NCI-H1436 treated with DMSO at 0.1 percent for 48 hours (cell line): ENCODE measurements around the gene CYP2A7.
"Not testable (repeated sequence)": the region's sequence is repeated elsewhere in the genome, so short reads cannot be mapped to it uniquely, and the experiment has no call there.

Experiments
- DNase-seq: peaks from one replicate; lab custom pipeline; 2025; lab: John Stamatoyannopoulos, UW

CYP2A7 gene

DNA sequence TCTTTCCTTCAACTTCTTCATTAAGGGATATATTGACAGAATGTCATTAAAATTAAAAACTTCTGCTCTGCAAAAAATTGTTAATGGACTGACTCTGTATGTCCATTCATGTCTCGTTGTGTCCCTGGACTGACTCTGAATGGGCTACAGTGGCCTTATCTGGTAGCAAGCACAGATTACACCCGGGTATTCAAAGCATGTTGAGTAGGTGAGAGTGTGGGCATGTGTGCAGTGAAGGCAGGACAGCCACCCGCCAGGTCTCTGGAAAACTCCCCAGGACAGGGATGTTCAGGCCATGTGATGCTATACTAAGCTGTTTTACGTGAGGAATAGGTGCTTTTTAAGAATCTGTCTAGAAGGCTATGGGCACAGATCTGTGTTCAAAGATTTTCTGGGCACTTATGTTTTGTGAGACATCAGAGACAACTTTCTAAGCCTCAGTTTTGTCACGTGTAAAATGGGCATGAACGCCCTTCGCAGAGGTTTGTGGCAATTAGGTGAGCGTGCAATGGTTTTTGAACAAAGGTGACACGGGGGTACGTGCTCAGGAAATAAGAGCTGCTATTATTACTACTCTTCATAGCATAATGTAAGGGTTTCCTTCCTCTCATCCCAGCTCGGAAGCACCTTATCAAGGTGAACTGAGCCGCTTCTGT is 38.9 kb downstream of the CYP2A7 start:
- DNase-seq, result not testable (repeated sequence)

DNA sequence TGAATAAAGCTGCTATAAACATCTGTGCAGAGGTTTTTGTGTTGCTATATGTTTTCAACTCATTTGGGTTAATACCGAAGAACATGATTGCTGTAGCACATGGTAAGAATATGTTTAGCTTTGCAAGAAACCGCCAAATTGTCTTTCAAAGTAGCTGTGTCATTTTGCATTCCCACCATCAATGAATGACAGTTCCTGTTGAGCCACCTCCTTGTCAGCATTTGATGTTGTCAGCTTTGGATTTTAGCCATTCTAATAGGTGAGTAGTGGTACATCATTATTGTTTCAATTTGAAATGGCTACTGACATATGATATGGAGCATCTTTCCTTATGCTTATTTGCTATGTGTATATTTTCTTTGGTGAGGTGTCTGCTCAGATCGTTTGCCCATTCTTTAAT is 40.0 kb downstream of the CYP2A7 start:
- not testable (repeated sequence) for DNase-seq

DNA sequence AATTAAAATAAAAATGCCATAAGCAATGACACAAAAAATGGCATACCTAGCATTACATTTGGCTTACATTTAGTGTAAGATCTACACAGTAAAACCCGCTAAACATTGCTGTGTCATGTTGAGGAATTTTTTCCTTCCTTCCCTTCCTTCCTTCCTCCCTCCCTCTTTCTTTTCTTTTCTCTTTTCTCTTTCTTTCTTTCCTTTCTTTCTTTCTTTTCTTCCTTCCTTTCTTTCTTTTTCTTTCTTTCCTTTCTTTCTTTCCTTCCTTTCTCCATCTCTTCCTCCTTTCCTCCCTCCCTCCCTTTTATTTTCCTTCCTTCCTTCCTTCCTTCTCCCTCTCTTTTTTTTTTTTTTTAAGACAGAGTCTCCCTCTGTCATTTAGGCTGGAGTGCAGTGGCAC is 43.6 kb downstream of the CYP2A7 start:
- not testable (repeated sequence) for DNase-seq

DNA sequence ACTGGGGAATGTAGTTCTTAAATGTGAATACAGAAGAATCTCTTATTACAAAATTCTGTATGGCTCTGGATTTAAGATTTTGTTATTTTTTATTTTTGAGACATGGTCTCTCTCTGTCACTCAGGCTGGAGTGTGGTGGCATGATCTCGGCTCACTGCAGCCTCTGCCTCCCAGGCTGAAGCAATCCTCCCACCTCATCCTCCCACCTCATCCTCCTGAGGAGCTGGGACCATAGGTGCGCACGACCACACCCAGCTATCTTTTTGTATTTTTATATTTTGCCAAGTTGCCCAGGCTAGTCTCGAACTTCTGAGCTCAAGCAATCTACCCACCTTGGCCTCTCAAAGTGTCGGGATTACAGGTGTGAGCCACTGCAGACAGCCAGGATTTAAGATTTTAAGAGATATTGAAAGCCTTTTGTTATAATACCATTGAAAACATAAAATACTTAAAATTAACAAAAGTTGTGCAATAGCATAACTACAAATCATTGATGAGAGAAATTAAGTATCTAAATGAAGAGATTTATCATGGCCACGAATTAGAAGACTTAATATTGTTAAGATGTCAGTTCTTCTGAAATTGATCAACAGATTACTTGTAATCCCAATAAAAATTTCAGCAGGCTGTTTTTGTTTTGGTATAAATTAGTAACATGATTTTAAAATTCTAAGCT is 45.1 kb downstream of the CYP2A7 start:
- no peak for DNase-seq

DNA sequence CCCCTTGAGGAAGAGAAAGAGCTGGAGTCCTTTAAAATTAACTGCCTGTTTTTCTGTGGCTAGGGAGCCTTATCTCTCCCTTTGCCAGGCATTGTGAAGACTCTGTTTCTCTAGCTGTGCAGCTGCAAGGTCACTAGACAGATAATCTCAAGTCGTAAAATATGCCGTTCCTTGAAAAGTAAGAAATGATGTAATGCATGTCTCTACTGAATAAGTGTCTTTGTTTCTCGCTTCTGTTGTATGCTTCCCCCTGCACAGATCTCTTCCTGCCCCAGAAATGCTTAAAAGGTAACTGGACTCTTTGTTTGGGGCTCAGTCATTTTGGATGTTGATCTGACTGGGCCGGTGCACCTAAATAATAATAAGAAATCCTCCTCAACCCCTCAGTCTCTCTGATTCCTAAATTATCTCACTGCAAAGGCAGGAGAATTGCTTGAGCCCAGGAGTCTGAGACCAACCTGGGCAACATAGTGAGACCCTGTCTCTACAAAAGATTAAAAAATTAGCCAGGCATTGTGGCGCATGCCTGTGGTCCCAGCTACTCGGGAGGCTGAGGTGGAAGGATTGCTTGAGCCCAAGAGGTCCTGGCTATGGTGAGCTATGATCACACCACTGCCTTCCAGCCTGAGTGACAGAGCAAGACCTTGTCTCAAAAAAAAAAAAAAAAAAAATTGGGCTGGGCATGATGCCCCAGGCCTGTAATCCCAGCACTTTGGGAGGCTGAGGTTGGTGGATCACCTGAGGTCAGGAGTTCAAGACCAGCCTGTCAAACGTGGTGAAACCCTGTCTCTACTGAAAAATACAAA is 48.1 kb downstream of the CYP2A7 start:
- not testable (repeated sequence) for DNase-seq

DNA sequence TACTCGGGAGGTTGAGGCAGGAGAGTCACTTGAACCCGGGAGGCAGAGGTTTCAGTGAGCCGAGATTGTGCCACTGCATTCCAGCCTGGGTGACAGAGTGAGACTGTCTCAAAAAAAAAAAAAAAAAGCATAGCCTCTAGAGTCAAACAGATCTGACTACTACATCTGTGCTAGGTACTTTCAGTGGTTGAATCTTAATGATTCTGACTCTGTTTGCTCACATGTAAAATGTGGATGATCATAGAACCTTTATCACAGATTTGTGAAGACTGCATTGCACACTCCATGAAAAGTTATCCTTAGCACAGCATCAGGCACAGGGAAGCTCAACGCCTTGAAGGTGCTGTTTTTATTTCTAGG is 49.6 kb downstream of the CYP2A7 start:
- DNase-seq, result not testable (repeated sequence)

DNA sequence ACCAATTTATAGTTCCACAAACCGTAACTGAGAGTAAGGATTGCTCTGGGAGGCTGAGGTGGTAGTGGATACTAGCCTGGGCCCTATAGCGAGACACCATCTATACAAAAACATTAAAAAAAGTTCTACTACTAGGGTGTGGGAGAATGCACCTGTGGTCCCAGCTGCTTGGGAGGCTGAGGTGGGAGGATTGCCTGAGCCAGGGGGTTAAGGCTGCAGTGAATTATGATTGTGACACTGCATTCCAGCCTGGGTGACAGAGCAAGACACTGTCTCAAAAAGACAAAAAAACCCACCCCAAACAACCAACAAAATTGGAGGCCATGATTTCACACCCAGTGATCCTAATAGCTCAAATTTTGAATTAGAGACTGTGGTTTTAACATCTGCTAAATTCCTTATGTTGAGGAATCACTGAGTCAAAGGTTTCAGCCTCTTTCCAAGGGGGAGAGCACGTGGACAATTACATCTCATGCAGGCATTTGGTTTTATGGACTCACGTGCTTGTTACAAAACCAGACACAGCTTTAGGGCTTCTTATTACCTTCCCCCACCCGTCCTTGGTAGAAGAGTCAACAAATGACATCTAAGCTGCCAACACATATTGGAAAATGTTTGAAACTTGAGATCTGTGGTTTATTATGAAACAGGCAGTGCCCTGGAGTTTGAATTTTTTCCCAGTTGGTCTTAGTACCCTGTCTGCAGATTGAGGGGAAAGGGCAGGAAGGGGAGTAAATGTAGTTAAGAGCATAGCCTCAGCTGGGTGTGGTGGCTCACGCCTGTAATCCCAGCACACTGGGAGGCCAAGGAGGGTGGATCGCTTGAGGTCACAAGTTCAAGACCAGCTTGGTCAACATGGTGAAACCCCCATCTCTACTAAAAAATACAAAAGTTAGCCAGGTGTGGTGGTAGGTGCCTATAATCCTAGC is 50.3 kb downstream of the CYP2A7 start:
- no peak for DNase-seq

DNA sequence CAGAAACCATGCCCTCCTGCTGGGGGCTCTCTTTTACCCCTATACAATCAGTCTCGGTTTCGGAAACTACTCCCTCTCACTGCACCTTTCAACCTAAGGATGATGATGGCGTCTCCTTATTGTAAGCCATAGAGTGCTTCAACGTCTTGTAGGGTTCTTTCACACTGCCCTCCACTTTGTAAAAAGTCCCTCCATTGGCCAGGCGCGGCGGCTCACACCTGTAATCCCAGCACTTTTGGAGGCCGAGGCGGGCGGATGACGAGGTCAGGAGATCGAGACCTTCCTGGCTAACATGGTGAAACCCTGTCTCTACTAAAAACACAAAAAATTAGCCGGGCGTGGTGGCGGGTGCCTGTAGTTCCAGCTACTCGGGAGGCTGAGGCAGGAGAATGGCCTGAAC is 51.3 kb downstream of the CYP2A7 start:
- not testable (repeated sequence) for DNase-seq

DNA sequence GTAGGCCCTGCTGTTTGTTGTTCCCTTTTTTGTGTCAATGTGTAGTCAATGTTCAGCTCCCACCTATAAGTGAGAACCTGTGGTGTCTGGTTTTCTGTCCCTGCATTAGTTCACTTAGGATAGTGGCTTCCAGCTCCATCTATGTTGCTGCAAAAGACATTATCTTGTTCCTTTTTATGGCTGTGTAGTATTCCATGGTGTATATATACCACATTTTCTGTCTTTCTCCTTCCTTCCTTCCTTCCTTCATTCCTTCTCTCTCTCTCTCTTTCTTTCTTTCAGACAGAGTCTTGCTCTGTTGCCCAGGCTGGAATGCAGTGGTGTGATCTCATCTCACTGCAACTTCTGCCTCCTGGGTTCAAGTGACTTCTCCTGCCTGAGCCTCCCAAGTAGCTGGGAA is 52.8 kb downstream of the CYP2A7 start:
- no peak for DNase-seq

DNA sequence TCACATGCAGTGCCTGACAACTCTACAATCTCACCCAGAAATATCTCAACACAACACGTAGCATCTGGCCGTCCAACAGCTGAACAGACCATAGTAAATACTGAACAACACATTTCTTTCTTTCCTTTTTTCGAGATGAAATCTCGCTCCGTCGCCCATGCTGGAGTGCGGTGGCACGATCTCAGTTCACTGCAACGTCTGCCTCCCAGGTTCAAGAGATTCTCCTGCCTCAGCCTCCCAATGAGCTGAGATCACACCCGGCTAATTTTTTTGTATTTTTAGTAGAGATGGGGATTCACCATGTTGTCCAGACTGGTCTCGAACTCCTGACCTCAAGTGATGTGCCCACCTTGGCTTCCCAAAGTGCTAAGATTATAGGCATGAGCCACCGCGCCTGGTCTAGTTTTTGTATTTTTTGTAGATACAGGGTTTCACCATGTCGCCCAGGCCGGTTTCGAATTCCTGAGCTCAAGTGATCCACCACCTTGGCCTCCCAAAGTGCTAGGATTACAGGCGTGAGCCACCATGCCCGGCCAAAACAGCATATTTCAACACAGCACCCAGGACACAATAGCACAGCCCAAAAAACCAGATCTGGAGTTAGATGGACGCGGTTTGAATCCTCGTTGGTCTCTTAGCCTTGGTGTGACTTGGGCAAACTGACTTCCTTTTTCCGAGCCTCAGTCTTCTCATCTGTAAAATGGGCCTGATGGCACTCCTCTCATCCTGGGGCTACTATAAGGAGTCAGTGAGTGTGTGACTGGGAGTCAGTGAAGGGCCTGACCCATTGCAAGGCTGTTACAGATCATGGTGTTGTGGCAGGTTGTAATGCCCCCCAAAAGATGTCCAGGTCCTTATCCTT is 54.4 kb downstream of the CYP2A7 start:
- no peak for DNase-seq

DNA sequence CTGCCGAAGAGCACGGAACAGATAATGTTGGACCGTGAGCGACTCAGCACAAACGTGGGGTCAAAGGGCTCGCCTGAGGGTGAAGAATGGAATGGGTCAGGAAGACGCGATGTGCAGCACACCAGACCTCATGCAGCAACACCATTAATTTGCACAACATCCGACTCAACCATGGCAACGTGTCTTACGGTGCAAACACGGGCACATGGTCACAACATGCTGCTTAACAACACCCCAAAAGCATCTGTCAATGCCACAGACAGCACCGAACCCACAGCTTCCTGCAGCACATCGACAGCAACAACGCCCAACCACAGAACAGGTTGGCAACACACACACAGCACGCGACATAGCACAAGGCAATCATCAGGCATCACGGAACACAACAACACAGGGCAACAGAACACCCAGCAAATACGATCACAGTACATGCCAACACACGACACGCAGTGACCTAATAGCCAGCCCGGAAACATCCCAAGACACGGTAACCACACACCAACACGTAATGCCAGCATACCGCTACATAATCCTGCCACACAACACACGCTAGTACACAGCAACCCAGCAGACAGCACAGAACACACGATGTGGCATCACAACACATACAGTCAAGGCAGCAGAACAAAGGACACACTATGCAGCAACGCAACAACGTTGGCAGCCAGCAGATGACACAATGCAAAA is 55.2 kb downstream of the CYP2A7 start:
- not testable (repeated sequence) for DNase-seq

DNA sequence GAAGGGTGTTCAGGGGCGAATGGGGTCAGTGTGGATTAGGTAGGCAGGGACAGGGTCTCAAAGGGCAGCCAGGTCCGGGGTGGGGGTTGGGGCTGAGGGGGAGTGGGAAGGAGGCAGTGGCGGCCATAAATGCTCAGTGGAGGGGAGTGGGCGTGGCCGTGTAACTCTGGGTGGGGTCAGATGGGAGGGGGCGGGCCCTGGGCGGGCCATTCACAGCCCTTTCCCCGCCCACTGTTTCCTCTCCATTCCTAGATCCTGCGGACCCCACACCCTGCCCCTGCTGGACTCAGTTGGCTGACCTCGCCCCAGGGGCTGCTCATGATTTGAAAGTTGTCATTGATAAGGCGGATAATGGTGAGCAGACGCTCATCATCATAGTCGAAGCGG is 55.7 kb downstream of the CYP2A7 start:
- DNase-seq, result not testable (repeated sequence)

DNA sequence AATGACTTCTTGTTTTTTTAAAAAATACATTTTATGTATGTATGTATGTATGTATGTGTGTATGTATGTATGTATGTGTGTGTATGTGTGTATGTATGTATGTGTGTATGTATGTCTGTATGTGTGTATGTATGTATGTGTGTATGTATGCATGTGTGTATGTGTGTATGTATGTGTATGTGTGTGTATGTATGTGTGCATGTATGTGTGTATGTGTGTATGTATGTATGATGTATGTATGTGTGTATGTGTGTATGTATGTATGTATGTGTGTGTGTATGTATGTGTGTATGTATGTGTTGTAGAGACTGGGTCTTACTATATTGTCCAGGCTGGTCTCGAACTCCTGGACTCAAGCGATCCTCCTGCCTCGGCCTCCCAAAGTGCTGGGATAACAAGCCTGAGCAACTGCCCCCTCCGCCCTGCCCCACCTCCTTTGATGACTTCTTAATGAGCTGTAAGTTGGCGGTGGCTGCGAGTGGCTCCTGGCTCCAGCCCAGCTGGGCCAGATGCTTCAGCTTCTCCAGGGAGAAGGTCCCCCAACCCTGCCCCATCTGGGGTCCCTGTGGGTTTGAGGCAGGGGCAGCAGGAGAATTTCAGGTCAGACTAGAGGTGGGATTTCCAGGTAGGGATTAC is 56.5 kb downstream of the CYP2A7 start:
- DNase-seq, result not testable (repeated sequence)
